GM06990 (cell line): Measurements from ENCODE around the gene OR52K1.

ENCODE experiments used
- DNase-seq: peaks from one replicate; pipeline ENCODE4 v3.0.0-alpha.2; 2011; ENCODE audit not compliant: insufficient read length; ENCODE audit errors: extremely low read depth
- H3K27me3 ChIP-seq: replicated peaks from 2 replicates; pipeline ENCODE4 v1.6.0; 2011; ENCODE audit warnings: low read length; ENCODE audit not compliant: control insufficient read depth, insufficient read depth
- H3K36me3 ChIP-seq: 2 replicates; pipeline ENCODE4 v1.5.1; 2011; ENCODE audit warnings: low read length; ENCODE audit not compliant: control insufficient read depth, insufficient read depth
- H3K4me3 ChIP-seq: replicated peaks from 2 replicates; pipeline ENCODE4 v1.5.1; 2011; ENCODE audit warnings: low read depth, mild to moderate bottlenecking, control low read depth, low read length
- TF ChIP-seq, protein P1 (sequence below): IDR thresholded peaks from 2 replicates; pipeline ENCODE4 v1.5.1; 2011; ENCODE audit warnings: low read length, control low read depth, mild to moderate bottlenecking, inconsistent platforms; ENCODE audit not compliant: insufficient read depth, poor library complexity, severe bottlenecking

The OR52K1 gene

DNA sequence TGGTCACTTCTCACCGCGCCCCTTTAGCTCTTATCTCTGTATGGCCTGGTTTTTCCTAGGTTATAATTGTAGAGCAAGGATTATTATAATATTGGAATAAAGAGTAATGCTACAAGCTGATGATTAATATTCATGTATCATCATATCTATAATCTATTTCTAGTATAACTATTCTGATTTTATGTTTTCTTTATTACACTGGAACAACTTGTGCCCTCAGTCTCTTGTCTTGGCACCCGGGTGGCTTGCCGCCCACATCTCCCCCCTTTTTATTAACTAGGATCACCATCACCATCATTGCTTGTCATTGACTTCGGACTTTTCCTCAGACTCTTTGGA is 11.0 kb downstream of the OR52K1 start:
- H3K4me3 ChIP-seq: no peak overlapping the region
- no peak for DNase-seq
- no peaks in the 10 kb centered on the region for H3K27me3 ChIP-seq
- H3K36me3 ChIP-seq: no peaks in the 10 kb centered on the region
- TF ChIP-seq, protein P1, sequence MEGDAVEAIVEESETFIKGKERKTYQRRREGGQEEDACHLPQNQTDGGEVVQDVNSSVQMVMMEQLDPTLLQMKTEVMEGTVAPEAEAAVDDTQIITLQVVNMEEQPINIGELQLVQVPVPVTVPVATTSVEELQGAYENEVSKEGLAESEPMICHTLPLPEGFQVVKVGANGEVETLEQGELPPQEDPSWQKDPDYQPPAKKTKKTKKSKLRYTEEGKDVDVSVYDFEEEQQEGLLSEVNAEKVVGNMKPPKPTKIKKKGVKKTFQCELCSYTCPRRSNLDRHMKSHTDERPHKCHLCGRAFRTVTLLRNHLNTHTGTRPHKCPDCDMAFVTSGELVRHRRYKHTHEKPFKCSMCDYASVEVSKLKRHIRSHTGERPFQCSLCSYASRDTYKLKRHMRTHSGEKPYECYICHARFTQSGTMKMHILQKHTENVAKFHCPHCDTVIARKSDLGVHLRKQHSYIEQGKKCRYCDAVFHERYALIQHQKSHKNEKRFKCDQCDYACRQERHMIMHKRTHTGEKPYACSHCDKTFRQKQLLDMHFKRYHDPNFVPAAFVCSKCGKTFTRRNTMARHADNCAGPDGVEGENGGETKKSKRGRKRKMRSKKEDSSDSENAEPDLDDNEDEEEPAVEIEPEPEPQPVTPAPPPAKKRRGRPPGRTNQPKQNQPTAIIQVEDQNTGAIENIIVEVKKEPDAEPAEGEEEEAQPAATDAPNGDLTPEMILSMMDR: no peak

DNA sequence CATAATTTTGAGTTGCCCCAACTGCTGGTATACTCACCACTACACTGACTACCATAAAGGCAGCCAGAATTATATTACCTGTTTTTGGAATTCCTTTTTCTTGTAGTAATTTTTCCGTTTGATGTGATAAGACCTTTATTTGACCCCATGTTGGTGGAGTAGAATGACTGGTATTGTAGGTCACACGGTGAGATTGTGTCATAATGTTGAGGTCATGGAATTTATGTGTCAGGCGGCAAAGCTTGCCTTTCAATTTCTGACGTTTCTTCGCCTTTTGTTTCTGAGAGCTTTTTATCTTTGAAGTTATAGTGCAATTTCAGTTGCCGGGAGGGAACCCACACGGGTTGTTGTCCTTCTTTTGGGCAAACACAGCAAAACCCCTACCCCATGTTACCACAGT is 13.0 kb downstream of the OR52K1 start:
- H3K36me3 ChIP-seq: no peaks in the 10 kb centered on the region
- TF ChIP-seq, protein P1: no peak
- no peaks in the 10 kb centered on the region for H3K27me3 ChIP-seq
- DNase-seq: no peak
- H3K4me3 ChIP-seq: no peak overlapping the region

DNA sequence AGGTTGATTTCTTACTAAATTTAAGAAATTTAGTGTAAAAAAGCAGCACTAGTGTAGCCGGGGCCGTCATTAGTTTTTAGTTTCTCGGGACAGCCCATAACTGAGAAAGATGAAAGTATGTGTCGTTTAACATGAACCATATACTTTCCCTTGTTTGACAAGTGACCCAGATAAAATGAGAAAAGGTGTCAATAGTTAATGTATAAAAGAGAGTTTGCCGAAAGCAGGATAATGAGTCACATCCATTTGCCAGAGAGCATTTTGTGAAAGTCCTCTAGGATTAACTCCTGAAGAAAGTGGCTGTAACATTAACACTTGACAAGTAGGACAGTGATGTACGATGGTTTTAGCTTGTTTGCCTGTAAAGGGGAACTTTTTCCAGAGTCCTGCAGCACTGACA is 13.5 kb downstream of the OR52K1 start:
- TF ChIP-seq, protein P1: no peak
- H3K4me3 ChIP-seq: no peak overlapping the region
- H3K27me3 ChIP-seq: no peaks in the 10 kb centered on the region
- H3K36me3 ChIP-seq: no peaks in the 10 kb centered on the region
- DNase-seq: no peak

DNA sequence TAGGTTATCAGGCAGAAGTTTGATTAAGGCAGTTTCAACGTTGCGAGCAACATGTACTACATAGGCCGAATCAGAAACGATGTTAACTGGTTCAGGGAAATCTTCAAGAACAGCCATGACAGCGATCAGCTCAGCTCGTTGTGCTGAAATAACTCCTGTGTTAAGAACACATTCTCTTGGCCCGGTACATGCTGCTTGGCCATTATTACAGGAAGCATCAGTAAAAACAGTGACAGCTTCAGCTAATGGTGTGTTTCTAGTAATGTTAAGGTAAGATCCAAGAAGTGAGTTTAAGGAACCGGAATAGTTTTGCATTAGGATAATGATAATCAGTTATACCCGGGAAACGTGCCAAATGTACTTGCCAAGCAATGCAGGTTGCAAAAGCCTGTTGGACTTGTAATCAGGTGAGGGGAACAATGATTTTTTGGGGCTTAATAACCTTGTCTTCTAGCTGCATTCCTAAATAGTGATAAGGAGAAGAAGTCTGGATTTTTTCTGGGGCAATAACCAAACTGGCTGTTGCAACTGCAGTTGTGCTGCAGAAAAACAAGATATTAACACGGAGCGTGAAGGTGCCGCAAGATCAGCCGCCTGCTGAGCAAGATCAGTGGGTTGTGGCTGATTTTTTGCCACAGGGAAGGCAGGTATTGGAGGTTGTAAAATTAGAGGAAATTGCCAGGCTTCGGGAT is 14.3 kb downstream of the OR52K1 start:
- DNase-seq: no peak
- TF ChIP-seq, protein P1: no peak
- Histone ChIP-seq H3K36me3 (no peaks in the 10 kb centered on the region), H3K4me3 (no peak overlapping the region), H3K27me3 (no peaks in the 10 kb centered on the region)

DNA sequence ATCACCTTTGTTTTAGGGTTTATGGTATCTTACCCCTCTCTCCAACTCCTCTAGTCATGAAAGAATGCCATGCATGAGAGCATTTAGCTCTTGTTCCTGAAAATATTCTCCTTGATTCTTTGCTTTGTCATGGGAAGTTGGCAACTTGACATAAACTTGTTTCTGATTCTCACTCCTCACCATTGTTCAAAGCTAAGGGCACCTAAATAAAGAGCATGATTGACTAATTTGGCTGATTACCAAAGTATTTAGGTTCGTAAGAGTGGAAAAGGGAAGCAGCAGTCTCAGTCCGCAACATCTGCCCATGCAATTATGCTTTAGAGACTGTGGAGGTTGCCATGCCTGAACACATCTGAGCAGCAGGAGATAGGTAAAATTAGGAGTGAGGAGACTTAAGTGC is 26.4 kb downstream of the OR52K1 start:
- DNase-seq: no peak
- TF ChIP-seq, protein P1: no peak

More for the DNA sequence above, 26.4 kb downstream of the OR52K1 start:
- Histone ChIP-seq H3K27me3 (no peaks in the 10 kb centered on the region), H3K4me3 (no peak overlapping the region), H3K36me3 (no peaks in the 10 kb centered on the region)
